Peyer's patch (tissue), 4 donors: Measurements from ENCODE around the gene CD96.

Experiments used
- POLR2A ChIP-seq, 2 donors: fragments of 450-650 bp; IDR thresholded peaks; one replicate each; pipeline ENCODE4 v1.5.1; 2017; ENCODE audit warnings: antibody characterized with exemption in 2 of 2, mild to moderate bottlenecking in 2 of 2, moderate library complexity in 2 of 2
- TF ChIP-seq, protein P1 (sequence below), 6 experiments: fragments of 450-650 bp in 4 of 6; fragments of 200-600 bp in 2 of 6; sonication (generic) in 1 of 6; IDR thresholded peaks; one replicate each; pipeline ENCODE4 v1.5.1; 2017 to 2019; ENCODE audit warnings: antibody characterized with exemption in 6 of 6, mild to moderate bottlenecking in 3 of 6, moderate library complexity in 1 of 6

DNA sequence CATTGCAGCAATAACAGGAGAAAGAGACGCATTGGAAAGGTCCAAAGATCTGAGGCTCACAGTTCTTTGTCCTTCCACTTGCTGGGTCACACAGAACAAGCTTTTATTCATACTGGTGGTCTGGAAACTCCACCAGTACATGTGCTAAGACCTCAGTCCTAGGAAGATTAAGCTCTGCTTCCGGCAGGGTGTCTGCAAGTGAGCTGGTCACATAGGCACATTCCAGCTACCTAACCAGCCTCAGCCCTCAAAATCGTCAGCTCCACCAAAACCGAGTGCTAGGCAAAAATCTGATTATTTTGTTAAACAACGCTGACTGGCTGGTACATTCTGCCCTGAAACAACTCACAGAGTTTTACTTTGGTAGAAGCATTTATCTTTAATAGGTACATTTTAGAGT is 50.9 kb downstream of the CD96 start:
- TF ChIP-seq, protein P1, sequence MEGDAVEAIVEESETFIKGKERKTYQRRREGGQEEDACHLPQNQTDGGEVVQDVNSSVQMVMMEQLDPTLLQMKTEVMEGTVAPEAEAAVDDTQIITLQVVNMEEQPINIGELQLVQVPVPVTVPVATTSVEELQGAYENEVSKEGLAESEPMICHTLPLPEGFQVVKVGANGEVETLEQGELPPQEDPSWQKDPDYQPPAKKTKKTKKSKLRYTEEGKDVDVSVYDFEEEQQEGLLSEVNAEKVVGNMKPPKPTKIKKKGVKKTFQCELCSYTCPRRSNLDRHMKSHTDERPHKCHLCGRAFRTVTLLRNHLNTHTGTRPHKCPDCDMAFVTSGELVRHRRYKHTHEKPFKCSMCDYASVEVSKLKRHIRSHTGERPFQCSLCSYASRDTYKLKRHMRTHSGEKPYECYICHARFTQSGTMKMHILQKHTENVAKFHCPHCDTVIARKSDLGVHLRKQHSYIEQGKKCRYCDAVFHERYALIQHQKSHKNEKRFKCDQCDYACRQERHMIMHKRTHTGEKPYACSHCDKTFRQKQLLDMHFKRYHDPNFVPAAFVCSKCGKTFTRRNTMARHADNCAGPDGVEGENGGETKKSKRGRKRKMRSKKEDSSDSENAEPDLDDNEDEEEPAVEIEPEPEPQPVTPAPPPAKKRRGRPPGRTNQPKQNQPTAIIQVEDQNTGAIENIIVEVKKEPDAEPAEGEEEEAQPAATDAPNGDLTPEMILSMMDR (IDR thresholded peaks at IDR 0.05): no peak
- TF ChIP-seq POLR2A (IDR thresholded peaks at IDR 0.05): no peak
